ENCODE results near the gene LSM11. TPM values are rescaled to one million over a fixed set of nuclear protein-coding genes. Genes with fewer than 3 reads are reported as not detected.

Gene LSM11
- total RNA-seq, 1 experiment from 2014 or later: 10.9 TPM

GRCh38 chr5:157772127-157772526 lies 28.6 kb downstream of the LSM11 start:
- DNase-seq: no peak
- H3K36me3 ChIP-seq: no peaks in the 10 kb centered on the region
- H3K9me3 ChIP-seq (replicated peaks): no peaks in the 10 kb centered on the region
- no peak overlapping the region for H3K4me3 ChIP-seq
- no peak overlapping the region for H3K27ac ChIP-seq
- no peaks in the 10 kb centered on the region for H3K4me1 ChIP-seq
- no peaks in the 10 kb centered on the region for H3K27me3 ChIP-seq

GRCh38 chr5:157778121-157778805 lies 34.8 kb downstream of the LSM11 start:
- peak; percentile 67 to 79 for DNase-seq
- Histone ChIP-seq H3K9me3 (replicated peaks) (no peaks in the 10 kb centered on the region), H3K27me3 (no peaks in the 10 kb centered on the region), H3K27ac (no peak overlapping the region), H3K4me3 (no peak overlapping the region), H3K4me1 (no peaks in the 10 kb centered on the region), H3K36me3 (no peaks in the 10 kb centered on the region)

GRCh38 chr5:157779221-157779620 lies 35.7 kb downstream of the LSM11 start:
- Histone ChIP-seq H3K4me1 (no peaks in the 10 kb centered on the region), H3K9me3 (replicated peaks) (no peaks in the 10 kb centered on the region), H3K4me3 (no peak overlapping the region), H3K27ac (no peak overlapping the region), H3K36me3 (no peaks in the 10 kb centered on the region), H3K27me3 (no peaks in the 10 kb centered on the region)
- DNase-seq: no peak

GRCh38 chr5:157785801-157786200 lies 42.3 kb downstream of the LSM11 start:
- Histone ChIP-seq H3K4me3 (no peak overlapping the region), H3K9me3 (replicated peaks) (no peaks in the 10 kb centered on the region), H3K27ac (no peak overlapping the region), H3K27me3 (no peaks in the 10 kb centered on the region), H3K36me3 (peaks cover 40% of the 10 kb centered on the region), H3K4me1 (no peaks in the 10 kb centered on the region)
- no peak for DNase-seq

- Histone ChIP-seq H3K27ac (no peak overlapping the region), H3K27me3 (no peaks in the 10 kb centered on the region)
Observed at GRCh38 chr5:157793301-157793700, 49.8 kb downstream of the LSM11 start.

GRCh38 chr5:157799578-157799977 lies 56.1 kb downstream of the LSM11 start:
- Histone ChIP-seq H3K9me3 (replicated peaks) (no peaks in the 10 kb centered on the region), H3K36me3 (peaks cover 27% of the 10 kb centered on the region), H3K27me3 (no peaks in the 10 kb centered on the region), H3K27ac (no peak overlapping the region), H3K4me1 (no peaks in the 10 kb centered on the region), H3K4me3 (no peak overlapping the region)
- DNase-seq: no peak

More at GRCh38 chr5:157793301-157793700, 49.8 kb downstream of the LSM11 start:
- DNase-seq: no peak
- no peak overlapping the region for H3K4me3 ChIP-seq
- H3K4me1 ChIP-seq: no peaks in the 10 kb centered on the region
- H3K36me3 ChIP-seq: peaks cover 44% of the 10 kb centered on the region
- no peaks in the 10 kb centered on the region for H3K9me3 ChIP-seq (replicated peaks)

GRCh38 chr5:157800137-157800536 lies 56.6 kb downstream of the LSM11 start:
- DNase-seq: no peak
- Histone ChIP-seq H3K4me3 (no peak overlapping the region), H3K27ac (no peak overlapping the region), H3K27me3 (no peaks in the 10 kb centered on the region), H3K4me1 (no peaks in the 10 kb centered on the region), H3K9me3 (replicated peaks) (no peaks in the 10 kb centered on the region), H3K36me3 (peaks cover 32% of the 10 kb centered on the region)

GRCh38 chr5:157802736-157803135 lies 59.2 kb downstream of the LSM11 start:
- H3K27me3 ChIP-seq: no peaks in the 10 kb centered on the region
- no peaks in the 10 kb centered on the region for H3K4me1 ChIP-seq
- H3K27ac ChIP-seq: no peak overlapping the region
- no peak for DNase-seq
- no peak overlapping the region for H3K4me3 ChIP-seq
- H3K36me3 ChIP-seq: peaks cover 49% of the 10 kb centered on the region
- H3K9me3 ChIP-seq (replicated peaks): no peaks in the 10 kb centered on the region

GRCh38 chr5:157808043-157808442 lies 64.5 kb downstream of the LSM11 start:
- H3K4me3 ChIP-seq: no peak overlapping the region
- peaks cover 7% of the 10 kb centered on the region; the same call in 1 of the 2 replicates for H3K4me1 ChIP-seq
- H3K36me3 ChIP-seq: peaks cover 65% of the 10 kb centered on the region
- DNase-seq: no peak
- H3K27me3 ChIP-seq: no peaks in the 10 kb centered on the region
- no peaks in the 10 kb centered on the region for H3K9me3 ChIP-seq (replicated peaks)
- H3K27ac ChIP-seq: no peak overlapping the region

Other genes with a start within 250 kb of the LSM11 start
- gene ADAM19, start 167.9 kb upstream of the LSM11 start, total RNA-seq (2014; rRNA removed; shearing (Covaris generic)): 45.1 and 50.0 TPM in 2 replicates
- gene SOX30, start 91.3 kb upstream of the LSM11 start, total RNA-seq (2014; rRNA removed; shearing (Covaris generic)): 0.13 TPM in 1 of 2 replicates, not detected in the other
- not detected in 2 replicates for gene C5orf52, start 72.2 kb upstream of the LSM11 start, total RNA-seq (2014; rRNA removed; shearing (Covaris generic))
- 23.8 and 27.2 TPM in 2 replicates for gene THG1L, start 12.3 kb upstream of the LSM11 start, total RNA-seq (2014; rRNA removed; shearing (Covaris generic))
- gene CLINT1, start 115.4 kb downstream of the LSM11 start, total RNA-seq (2014; rRNA removed; shearing (Covaris generic)): 77.5 and 83.2 TPM in 2 replicates

Data from SJCRH30 (cell line).